ENCODE measurements around the gene ARHGAP22.

DNA sequence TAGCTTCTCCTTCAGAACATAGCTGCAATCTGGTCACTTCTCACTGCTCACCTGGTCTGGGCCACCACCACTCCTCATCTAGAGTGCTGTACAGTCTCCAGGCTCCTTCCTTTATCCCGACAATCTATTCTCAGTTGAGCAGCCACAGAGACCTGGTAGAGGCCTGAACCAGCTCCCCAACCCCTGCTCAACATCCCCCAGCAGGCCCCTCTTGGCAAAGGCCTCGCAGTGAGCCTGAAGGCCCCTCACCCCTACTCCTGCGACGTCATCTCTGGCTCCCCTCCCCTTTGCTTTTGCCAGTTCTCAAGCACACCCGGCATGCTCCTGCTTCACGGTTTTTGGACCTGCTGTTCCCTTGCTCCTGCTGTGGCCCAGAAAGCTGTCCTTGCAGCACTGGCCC is 113.9 kb downstream of the ARHGAP22 start:
- TF ChIP-seq EZH2phosphoT487 (IDR thresholded peaks at IDR 0.05; ENCODE audit: insufficient read depth, low read depth) (no peak), EZH2 (IDR thresholded peaks at IDR 0.05; ENCODE audit: insufficient read depth, poor library complexity, severe bottlenecking) (no peak)
